ENCODE measurements around the gene RTRAF.

Gene RTRAF

GRCh38 chr14:52049721-52050588, 60.6 kb downstream of the RTRAF start:
- DNase-seq (ENCODE audit: low read depth in 2 of 2), result no peak

- no peak for DNase-seq (ENCODE audit: low read depth in 2 of 2)
Observed at GRCh38 chr14:52051251-52051650, 61.9 kb downstream of the RTRAF start.

- no peak for DNase-seq (ENCODE audit: low read depth in 2 of 2)
Observed at GRCh38 chr14:52051871-52052270, 62.5 kb downstream of the RTRAF start.

- DNase-seq (ENCODE audit: low read depth in 2 of 2), result no peak
Observed at GRCh38 chr14:52052288-52052943, 63.1 kb downstream of the RTRAF start.

GRCh38 chr14:52053044-52053443, 63.7 kb downstream of the RTRAF start:
- no peak for DNase-seq (ENCODE audit: low read depth in 2 of 2)

- DNase-seq (ENCODE audit: low read depth in 2 of 2), result no peak
Observed at GRCh38 chr14:52054678-52055077, 65.3 kb downstream of the RTRAF start.

GRCh38 chr14:52055167-52055566, 65.8 kb downstream of the RTRAF start:
- no peak for DNase-seq (ENCODE audit: low read depth in 2 of 2)

- no peak for DNase-seq (ENCODE audit: low read depth in 2 of 2)
Observed at GRCh38 chr14:52058341-52058740, 69.0 kb downstream of the RTRAF start.

- no peak for DNase-seq (ENCODE audit: low read depth in 2 of 2)
Observed at GRCh38 chr14:52059649-52060048, 70.3 kb downstream of the RTRAF start.

GRCh38 chr14:52060080-52060479, 70.7 kb downstream of the RTRAF start:
- no peak for DNase-seq (ENCODE audit: low read depth in 2 of 2)
